AG04450 (cell line): Measurements from ENCODE around the gene STK4. TPM values are rescaled to one million over a fixed set of nuclear protein-coding genes. Genes with fewer than 3 reads are reported as not detected.

Source experiments
- CTCF ChIA-PET: fragments of 300-600, 350-600 bp; formaldehyde crosslinking; extraction: SDS; loops from one replicate; lab custom pipeline; 2022; ENCODE audit warnings: antibody characterized with exemption, inconsistent platforms; lab: Charles Lee
- POLR2A ChIA-PET: fragments of 350-600 bp; formaldehyde crosslinking; extraction: SDS; loops from one replicate; lab custom pipeline; 2021; ENCODE audit warnings: antibody characterized with exemption, inconsistent platforms; lab: Yijun Ruan, JAX
- DNase-seq: peaks from one replicate; pipeline ENCODE4 v3.0.0-alpha.2; 2011; ENCODE audit warnings: low read depth, low spot score
- H3K27ac ChIP-seq: one replicate; pipeline ENCODE4 v1.5.1; 2012; ENCODE audit warnings: low read depth, low read length, control low read depth
- H3K27me3 ChIP-seq: one replicate; pipeline ENCODE4 v1.6.0; 2012; ENCODE audit warnings: low read length; ENCODE audit not compliant: control insufficient read depth, insufficient read depth
- H3K4me3 ChIP-seq: 2 replicates; pipeline ENCODE4 v1.5.1; 2011; ENCODE audit warnings: mild to moderate bottlenecking, low read depth, low read length, control low read depth
- H3K9me3 ChIP-seq: 2 replicates; pipeline ENCODE4 v1.5.1; 2012; ENCODE audit warnings: low read length; ENCODE audit not compliant: control insufficient read depth, insufficient read depth
- polyA plus RNA-seq: library from polyadenylated mRNA; depleted of rRNA; stranded (reverse); fragments of >200 nt; gene quantifications from 2 replicates; pipeline ENCODE4 v1.2.3, GENCODE V29; 2011
- TF ChIP-seq, protein P1 (sequence below): IDR thresholded peaks from 2 replicates; pipeline ENCODE4 v1.5.1; 2011; ENCODE audit warnings: low read depth, low read length, control low read depth, inconsistent platforms

STK4 gene
- polyA plus RNA-seq, 1 experiment = 25.1 TPM

DNA sequence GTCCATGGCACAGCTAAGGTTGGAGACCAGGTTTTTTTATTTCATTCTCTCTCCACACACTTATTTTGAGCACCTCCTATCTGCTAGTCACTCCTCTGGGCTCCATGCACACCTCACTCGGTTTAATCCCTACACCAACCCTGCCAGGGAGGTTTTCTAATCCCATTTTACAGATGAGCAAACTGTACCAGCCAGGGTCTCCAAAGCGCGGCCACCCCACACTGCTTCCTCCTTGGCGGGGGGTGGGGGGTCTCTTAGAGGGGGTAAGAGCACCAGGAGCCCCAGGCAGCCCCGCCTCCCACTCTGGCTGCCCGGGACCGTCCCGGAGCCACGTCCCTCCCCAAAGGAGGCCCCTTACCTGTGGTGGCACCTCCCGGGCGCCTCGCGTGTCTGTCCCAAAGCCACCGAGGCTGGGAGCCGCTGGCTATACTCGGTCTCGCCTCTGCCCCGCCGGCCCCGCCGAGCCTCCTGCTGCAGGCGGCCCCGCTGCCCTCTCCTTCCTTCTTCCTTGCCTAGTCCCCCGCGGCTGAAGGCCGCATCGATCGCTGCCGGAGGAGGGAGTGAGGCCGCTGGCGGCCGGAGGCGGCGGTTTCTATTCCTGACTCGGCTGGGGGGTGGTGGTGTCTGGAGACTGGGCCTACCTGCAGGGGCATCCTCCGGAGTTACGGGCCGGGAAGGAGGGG lies 134.4 kb downstream of the STK4 start, which contains the start of gene KCNS1:
KCNS1 (minus strand) TSS at position 565 of the 683 bp plus-strand sequence. CDS start 1,891 bp downstream, outside the sequence.
- peaks cover 44% of the 10 kb centered on the region for H3K27me3 ChIP-seq
- POLR2A ChIA-PET = no interaction called here
- H3K4me3 ChIP-seq = peak within 1 kb of the TSS; percentile 25
- no peak within 1 kb of the TSS for H3K27ac ChIP-seq
- CTCF ChIA-PET = interaction anchor here (0.9 to 7.3 kb wide), 9 partner anchors 11 to 219 kb away, joined by 3 to 108 read pairs (median 4); no protein-coding TSS in a partner anchor
- H3K9me3 ChIP-seq = peaks cover 10% of the 10 kb centered on the region; the same call in 1 of the 2 replicates
- TF ChIP-seq, protein P1, sequence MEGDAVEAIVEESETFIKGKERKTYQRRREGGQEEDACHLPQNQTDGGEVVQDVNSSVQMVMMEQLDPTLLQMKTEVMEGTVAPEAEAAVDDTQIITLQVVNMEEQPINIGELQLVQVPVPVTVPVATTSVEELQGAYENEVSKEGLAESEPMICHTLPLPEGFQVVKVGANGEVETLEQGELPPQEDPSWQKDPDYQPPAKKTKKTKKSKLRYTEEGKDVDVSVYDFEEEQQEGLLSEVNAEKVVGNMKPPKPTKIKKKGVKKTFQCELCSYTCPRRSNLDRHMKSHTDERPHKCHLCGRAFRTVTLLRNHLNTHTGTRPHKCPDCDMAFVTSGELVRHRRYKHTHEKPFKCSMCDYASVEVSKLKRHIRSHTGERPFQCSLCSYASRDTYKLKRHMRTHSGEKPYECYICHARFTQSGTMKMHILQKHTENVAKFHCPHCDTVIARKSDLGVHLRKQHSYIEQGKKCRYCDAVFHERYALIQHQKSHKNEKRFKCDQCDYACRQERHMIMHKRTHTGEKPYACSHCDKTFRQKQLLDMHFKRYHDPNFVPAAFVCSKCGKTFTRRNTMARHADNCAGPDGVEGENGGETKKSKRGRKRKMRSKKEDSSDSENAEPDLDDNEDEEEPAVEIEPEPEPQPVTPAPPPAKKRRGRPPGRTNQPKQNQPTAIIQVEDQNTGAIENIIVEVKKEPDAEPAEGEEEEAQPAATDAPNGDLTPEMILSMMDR = peak; percentile 14; the same call in 1 of the 2 replicates
- DNase-seq = no peak

DNA sequence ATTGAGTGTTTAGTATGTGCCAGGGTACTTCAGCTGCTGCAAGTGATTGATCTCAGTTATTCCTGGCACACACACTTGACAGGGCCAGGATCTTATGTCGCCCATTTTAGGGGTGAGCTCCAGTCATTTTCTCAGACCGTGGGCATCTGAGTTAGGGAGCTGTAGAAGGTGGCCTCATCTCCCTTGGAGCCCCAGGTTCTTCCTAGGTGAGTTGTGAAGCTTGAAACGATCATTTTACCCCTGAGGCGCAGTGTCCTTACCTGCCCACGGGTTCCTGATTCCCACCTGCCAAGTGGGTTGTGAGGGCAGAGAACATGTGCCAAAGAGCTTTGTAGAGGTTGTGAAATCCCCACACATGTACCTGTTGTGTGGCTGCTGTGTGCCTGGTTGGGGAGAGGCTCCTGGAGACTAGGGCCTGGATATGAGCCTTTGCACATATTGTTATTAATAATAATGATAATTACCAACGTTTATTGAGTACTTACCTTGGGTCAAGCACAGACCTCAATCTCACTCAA lies 135.1 kb downstream of the STK4 start:
- Histone ChIP-seq H3K27me3 (peaks cover 43% of the 10 kb centered on the region), H3K4me3 (no peak overlapping the region), H3K9me3 (peaks cover 10% of the 10 kb centered on the region; the same call in 1 of the 2 replicates), H3K27ac (no peak overlapping the region)
- CTCF ChIA-PET = interaction anchor here (0.9 to 1.8 kb wide), 5 partner anchors 11 to 218 kb away, joined by 3 to 8 read pairs (median 4); no protein-coding TSS in a partner anchor
- no peak for DNase-seq
- TF ChIP-seq, protein P1 = no peak
- POLR2A ChIA-PET = no interaction called here

DNA sequence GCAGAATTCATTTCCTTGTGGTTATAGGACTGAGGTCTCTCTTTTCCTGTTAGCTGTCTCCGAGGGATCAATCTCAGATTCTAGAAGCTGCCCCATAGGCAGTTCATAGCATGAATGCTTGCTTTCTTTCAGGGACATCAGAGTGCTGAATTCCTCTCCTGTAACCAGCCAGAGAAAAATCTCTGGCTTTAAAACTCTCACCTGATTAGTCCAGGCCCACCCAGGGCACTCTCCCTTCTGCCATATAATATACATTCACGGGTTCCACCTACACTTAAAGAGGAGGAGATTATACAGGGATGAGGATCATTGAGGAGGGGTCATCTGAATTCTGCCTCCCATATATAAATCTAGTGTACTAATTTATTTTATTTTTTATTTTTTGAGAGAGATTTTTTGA lies 136.8 kb downstream of the STK4 start:
- CTCF ChIA-PET = interaction anchor here (0.7 to 3.9 kb wide), 5 partner anchors 8 to 259 kb away, joined by 3 to 22 read pairs (median 8); no protein-coding TSS in a partner anchor
- Histone ChIP-seq H3K27me3 (peaks cover 35% of the 10 kb centered on the region), H3K9me3 (peaks cover 5% of the 10 kb centered on the region; the same call in 1 of the 2 replicates), H3K4me3 (no peak overlapping the region), H3K27ac (peak overlapping the region; percentile 21)
- DNase-seq = no peak
- TF ChIP-seq, protein P1 = no peak
- POLR2A ChIA-PET = no interaction called here

DNA sequence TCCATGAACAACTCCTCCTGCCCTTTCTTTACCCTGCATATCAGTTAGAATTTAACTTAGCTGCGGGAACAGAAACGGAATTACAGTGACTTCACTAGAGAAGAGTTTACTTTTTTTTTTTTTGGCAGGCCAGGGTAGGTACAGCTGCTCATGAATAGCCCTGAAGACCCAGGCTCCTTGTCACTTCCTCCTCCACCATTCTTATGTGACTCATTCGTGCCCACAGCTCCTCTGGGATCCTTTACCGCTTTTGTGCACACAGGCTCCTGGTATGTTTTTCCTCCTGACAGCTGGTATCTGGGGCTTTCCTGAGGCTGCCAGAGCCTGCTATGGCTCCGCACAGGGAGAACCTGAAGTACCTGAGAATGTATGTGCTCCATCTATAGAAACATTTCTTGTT lies 138.5 kb downstream of the STK4 start:
- Histone ChIP-seq H3K27me3 (peaks cover 22% of the 10 kb centered on the region), H3K4me3 (no peak overlapping the region), H3K27ac (no peak overlapping the region), H3K9me3 (no peaks in the 10 kb centered on the region; the same call in 1 of the 2 replicates)
- CTCF ChIA-PET = interaction anchor here (1.1 to 3.9 kb wide), 5 partner anchors 9 to 666 kb away, joined by 3 to 22 read pairs (median 6); no protein-coding TSS in a partner anchor
- no peak for DNase-seq
- POLR2A ChIA-PET = no interaction called here
- TF ChIP-seq, protein P1 = no peak

DNA sequence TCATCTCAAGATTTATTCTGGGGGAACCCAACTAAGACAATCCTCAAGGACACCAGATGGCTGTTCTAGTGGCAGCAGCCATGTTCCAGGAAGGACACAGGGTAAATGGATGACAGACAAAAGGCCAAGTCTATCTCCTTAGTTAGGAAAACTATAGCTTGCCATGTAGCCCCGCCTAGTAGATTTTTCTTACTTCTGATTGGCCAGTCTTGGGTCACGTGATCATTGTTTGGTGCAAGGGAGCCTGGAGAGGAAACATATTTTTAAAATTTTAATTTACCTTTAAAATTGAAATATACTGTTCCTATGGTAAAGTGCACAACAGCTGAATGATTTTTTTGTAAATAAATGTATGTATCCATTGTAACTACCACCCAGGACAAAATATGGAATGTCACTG lies 139.0 kb downstream of the STK4 start:
- POLR2A ChIA-PET = no interaction called here
- H3K27ac ChIP-seq = no peak overlapping the region

More for the DNA sequence above, 139.0 kb downstream of the STK4 start:
- Histone ChIP-seq H3K27me3 (peaks cover 19% of the 10 kb centered on the region), H3K9me3 (no peaks in the 10 kb centered on the region; the same call in 1 of the 2 replicates), H3K4me3 (no peak overlapping the region)
- CTCF ChIA-PET = interaction anchor here (1.1 to 3.9 kb wide), 4 partner anchors 10 to 666 kb away, joined by 3 to 22 read pairs (median 4); no protein-coding TSS in a partner anchor
- TF ChIP-seq, protein P1 = no peak
- DNase-seq = no peak
